Karpas-422 (cell line): ENCODE results near the gene SKA1. TPM values are rescaled to one million over a fixed set of nuclear protein-coding genes. Genes with fewer than 3 reads are reported as not detected.
"Not testable (repeated sequence)": the region's sequence is repeated elsewhere in the genome, so short reads cannot be mapped to it uniquely, and the experiment has no call there.

Source experiments
- DNase-seq: peaks from one replicate; pipeline ENCODE4 v3.0.0-alpha.2; 2015
- H2AFZ ChIP-seq: fragments of 200-600 bp; sonication (generic); 2 replicates; pipeline ENCODE4 v1.6.1; 2014; ENCODE audit warnings: antibody characterized with exemption, low read length, mixed read lengths
- H3K27ac ChIP-seq: fragments of 200-600 bp; sonication (generic); 2 replicates; pipeline ENCODE4 v1.5.1; 2014; ENCODE audit warnings: mild to moderate bottlenecking, low read length, moderate library complexity
- H3K27me3 ChIP-seq: fragments of 200-600 bp; sonication (generic); 2 replicates; pipeline ENCODE4 v1.6.1; 2014; ENCODE audit warnings: low read length, mixed read lengths
- H3K36me3 ChIP-seq: fragments of 200-600 bp; sonication (generic); 2 replicates; pipeline ENCODE4 v1.6.1; 2014; ENCODE audit warnings: low read length, mixed read lengths; ENCODE audit not compliant: insufficient read depth
- H3K4me1 ChIP-seq: fragments of 200-600 bp; sonication (generic); 2 replicates; pipeline ENCODE4 v1.6.1; 2014; ENCODE audit warnings: mild to moderate bottlenecking, low read length, mixed read lengths
- H3K4me2 ChIP-seq: fragments of 200-600 bp; sonication (generic); 2 replicates; pipeline ENCODE4 v1.6.1; 2014; ENCODE audit warnings: low read length, low read depth, mild to moderate bottlenecking; ENCODE audit not compliant: poor library complexity, severe bottlenecking
- H3K4me3 ChIP-seq: fragments of 200-600 bp; sonication (generic); 2 replicates; pipeline ENCODE4 v1.5.1; 2014; ENCODE audit warnings: mild to moderate bottlenecking, antibody characterized with exemption, low read length, mixed read lengths
- H3K79me2 ChIP-seq: fragments of 200-600 bp; sonication (generic); 2 replicates; pipeline ENCODE4 v1.6.1; 2014; ENCODE audit warnings: mild to moderate bottlenecking, low read length, mixed read lengths
- H3K9ac ChIP-seq: fragments of 200-600 bp; sonication (generic); 2 replicates; pipeline ENCODE4 v1.6.0; 2014; ENCODE audit warnings: low read length
- H3K9me2 ChIP-seq: fragments of 200-600 bp; sonication (generic), shearing (Covaris generic); replicated peaks from 2 replicates; pipeline ENCODE4 v1.6.0; 2014; ENCODE audit warnings: mild to moderate bottlenecking, low read length, moderate library complexity; ENCODE audit not compliant: insufficient read depth
- H3K9me3 ChIP-seq: fragments of 300-700, 200-600 bp; sonication (generic); 2 replicates; pipeline ENCODE4 v1.6.1; 2014; ENCODE audit warnings: low read length, mixed read lengths
- H4K20me1 ChIP-seq: fragments of 200-600 bp; sonication (generic); 2 replicates; pipeline ENCODE4 v1.6.1; 2014; ENCODE audit warnings: mild to moderate bottlenecking, antibody characterized with exemption, low read length, low read depth; ENCODE audit not compliant: insufficient read depth
- total RNA-seq: library from RNA; depleted of rRNA; stranded (reverse); fragments of >200 nt; shearing (Covaris generic); gene quantifications from 2 replicates; pipeline ENCODE4 v1.2.3, GENCODE V29; 2014; ENCODE audit warnings: low replicate concordance

SKA1 gene
- total RNA-seq, 1 experiment from 2014 or later = 28.8 TPM

GRCh38 chr18:50409236-50409635, 34.4 kb downstream of the SKA1 start:
- Histone ChIP-seq H3K9ac (no peak overlapping the region), H3K36me3 (no peaks in the 10 kb centered on the region), H3K79me2 (no peaks in the 10 kb centered on the region), H3K4me3 (no peak overlapping the region), H2AFZ (no peak overlapping the region), H3K27ac (no peak overlapping the region), H3K27me3 (no peaks in the 10 kb centered on the region), H3K9me2 (no peaks in the 10 kb centered on the region), H3K4me1 (no peaks in the 10 kb centered on the region), H3K9me3 (no peaks in the 10 kb centered on the region), H3K4me2 (no peak overlapping the region), H4K20me1 (no peaks in the 10 kb centered on the region)
- DNase-seq = no peak

DNA sequence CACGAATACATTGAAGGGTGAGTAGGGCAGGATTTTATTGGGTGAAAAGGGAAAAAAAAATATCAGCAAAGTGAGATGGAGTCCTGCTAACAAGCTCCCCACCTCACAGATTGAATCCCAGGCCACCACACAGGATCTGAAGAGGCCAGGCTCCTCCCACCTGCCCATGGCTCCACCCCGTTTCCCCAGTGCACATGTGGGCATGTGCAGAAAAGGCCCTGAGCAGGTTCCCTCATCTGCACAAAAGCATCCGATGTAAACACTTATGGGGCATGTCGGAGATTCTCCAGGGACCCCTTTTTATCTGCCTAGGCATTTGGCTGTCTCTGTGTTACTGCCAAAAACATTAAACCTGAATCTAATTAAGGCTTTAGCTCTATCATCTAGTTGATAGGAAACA, 35.2 kb downstream of the SKA1 start:
- no peaks in the 10 kb centered on the region for H3K4me1 ChIP-seq
- H3K4me2 ChIP-seq = no peak overlapping the region
- H3K27ac ChIP-seq = no peak overlapping the region
- H3K36me3 ChIP-seq = no peaks in the 10 kb centered on the region
- no peaks in the 10 kb centered on the region for H3K9me3 ChIP-seq
- peak overlapping the region; percentile 61; the same call in 1 of the 2 replicates for H2AFZ ChIP-seq
- H3K9ac ChIP-seq = no peak overlapping the region
- no peaks in the 10 kb centered on the region for H3K79me2 ChIP-seq
- H3K9me2 ChIP-seq = no peaks in the 10 kb centered on the region
- H4K20me1 ChIP-seq = no peaks in the 10 kb centered on the region
- no peaks in the 10 kb centered on the region for H3K27me3 ChIP-seq
- H3K4me3 ChIP-seq = no peak overlapping the region
- DNase-seq = peak; percentile 69

GRCh38 chr18:50410894-50411293, 36.0 kb downstream of the SKA1 start:
- DNase-seq = no peak
- Histone ChIP-seq H3K4me1 (no peaks in the 10 kb centered on the region), H3K79me2 (no peaks in the 10 kb centered on the region), H3K9ac (no peak overlapping the region), H3K27me3 (no peaks in the 10 kb centered on the region), H3K4me2 (no peak overlapping the region), H3K9me3 (no peaks in the 10 kb centered on the region), H3K27ac (no peak overlapping the region), H3K36me3 (no peaks in the 10 kb centered on the region), H3K9me2 (no peaks in the 10 kb centered on the region), H2AFZ (no peak overlapping the region), H4K20me1 (no peaks in the 10 kb centered on the region), H3K4me3 (no peak overlapping the region)

GRCh38 chr18:50416832-50417231, 42.0 kb downstream of the SKA1 start:
- not testable (repeated sequence) for H3K9me2 ChIP-seq, H3K4me3 ChIP-seq

DNA sequence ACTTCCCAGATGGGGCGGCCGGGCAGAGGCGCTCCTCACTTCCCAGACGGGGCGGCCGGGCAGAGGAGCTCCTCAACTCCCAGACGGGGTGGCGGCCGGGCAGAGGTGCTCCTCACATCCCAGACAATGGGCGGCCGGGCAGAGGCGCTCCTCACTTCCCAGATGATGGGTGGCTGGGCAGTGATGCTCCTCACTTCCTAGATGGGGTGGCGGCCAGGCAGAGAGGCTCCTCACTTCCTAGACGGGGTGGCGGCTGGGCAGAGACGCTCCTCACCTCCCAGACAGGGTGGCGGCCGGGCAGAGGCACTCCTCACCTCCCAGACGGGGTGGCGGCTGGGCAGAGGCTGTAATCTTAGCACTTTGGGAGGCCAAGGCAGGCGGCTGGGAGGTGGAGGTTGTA, 42.9 kb downstream of the SKA1 start:
- not testable (repeated sequence) for H3K4me1 ChIP-seq, H3K4me2 ChIP-seq, H3K27me3 ChIP-seq, H2AFZ ChIP-seq, H3K79me2 ChIP-seq, H3K9me3 ChIP-seq, H3K9me2 ChIP-seq, H3K27ac ChIP-seq, H4K20me1 ChIP-seq, DNase-seq, H3K4me3 ChIP-seq, H3K36me3 ChIP-seq, H3K9ac ChIP-seq

More at GRCh38 chr18:50416832-50417231, 42.0 kb downstream of the SKA1 start:
- not testable (repeated sequence) for H3K9me3 ChIP-seq, H3K4me2 ChIP-seq, H2AFZ ChIP-seq, H3K27me3 ChIP-seq, H3K79me2 ChIP-seq, H3K27ac ChIP-seq, H3K9ac ChIP-seq, H3K36me3 ChIP-seq, H3K4me1 ChIP-seq, DNase-seq, H4K20me1 ChIP-seq

GRCh38 chr18:50418650-50419049, 43.8 kb downstream of the SKA1 start:
- Histone ChIP-seq H3K4me2 (no peak overlapping the region), H3K36me3 (no peaks in the 10 kb centered on the region), H3K9ac (no peak overlapping the region), H3K27ac (no peak overlapping the region), H3K9me2 (no peaks in the 10 kb centered on the region), H3K79me2 (no peaks in the 10 kb centered on the region), H3K4me1 (no peaks in the 10 kb centered on the region), H4K20me1 (no peaks in the 10 kb centered on the region), H2AFZ (no peak overlapping the region), H3K4me3 (no peak overlapping the region), H3K9me3 (peaks cover 4% of the 10 kb centered on the region; the same call in 1 of the 2 replicates), H3K27me3 (no peaks in the 10 kb centered on the region)
- DNase-seq = no peak

GRCh38 chr18:50422286-50422898, 47.5 kb downstream of the SKA1 start:
- Histone ChIP-seq H4K20me1 (no peaks in the 10 kb centered on the region), H3K4me2 (no peak overlapping the region), H3K4me1 (no peaks in the 10 kb centered on the region), H3K79me2 (no peaks in the 10 kb centered on the region), H3K27me3 (peaks cover 4% of the 10 kb centered on the region; the same call in 1 of the 2 replicates), H3K36me3 (no peaks in the 10 kb centered on the region), H3K4me3 (no peak overlapping the region), H3K9me2 (no peaks in the 10 kb centered on the region), H2AFZ (no peak overlapping the region), H3K9ac (no peak overlapping the region), H3K27ac (no peak overlapping the region), H3K9me3 (peaks cover 4% of the 10 kb centered on the region; the same call in 1 of the 2 replicates)
- no peak for DNase-seq

GRCh38 chr18:50424877-50425690, 50.2 kb downstream of the SKA1 start:
- Histone ChIP-seq H4K20me1 (no peaks in the 10 kb centered on the region), H3K27me3 (peaks cover 7% of the 10 kb centered on the region; the same call in 1 of the 2 replicates), H3K27ac (no peak overlapping the region), H3K4me2 (no peak overlapping the region), H3K9ac (no peak overlapping the region), H3K4me3 (no peak overlapping the region), H2AFZ (no peak overlapping the region), H3K79me2 (no peaks in the 10 kb centered on the region), H3K36me3 (no peaks in the 10 kb centered on the region), H3K9me3 (no peaks in the 10 kb centered on the region; the same call in 1 of the 2 replicates), H3K9me2 (no peaks in the 10 kb centered on the region), H3K4me1 (no peaks in the 10 kb centered on the region)
- no peak for DNase-seq
